NCI-H510A treated with DMSO at 0.1 percent for 48 hours (cell line): Measurements from ENCODE around the gene TRAPPC2L.
"Not testable (repeated sequence)": the region's sequence is repeated elsewhere in the genome, so short reads cannot be mapped to it uniquely, and the experiment has no call there.

Source experiments
- DNase-seq: peaks from one replicate; lab custom pipeline; 2025; lab: John Stamatoyannopoulos, UW

TRAPPC2L gene

DNA sequence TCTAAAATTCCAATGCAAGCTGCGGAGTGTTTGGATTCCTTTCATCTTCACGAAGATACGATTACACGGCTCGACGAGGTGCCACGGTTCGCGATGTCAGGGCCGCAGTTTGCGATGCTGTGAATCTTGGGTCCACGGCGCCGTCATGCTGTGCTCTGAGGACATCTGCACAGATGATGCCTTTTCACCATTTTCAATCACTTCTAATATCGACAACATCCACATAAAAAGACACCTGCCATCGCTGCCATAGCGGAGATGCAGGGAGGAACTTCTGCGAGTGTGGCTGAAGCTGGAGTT, 38.4 kb upstream of the TRAPPC2L start:
- no peak for DNase-seq

DNA sequence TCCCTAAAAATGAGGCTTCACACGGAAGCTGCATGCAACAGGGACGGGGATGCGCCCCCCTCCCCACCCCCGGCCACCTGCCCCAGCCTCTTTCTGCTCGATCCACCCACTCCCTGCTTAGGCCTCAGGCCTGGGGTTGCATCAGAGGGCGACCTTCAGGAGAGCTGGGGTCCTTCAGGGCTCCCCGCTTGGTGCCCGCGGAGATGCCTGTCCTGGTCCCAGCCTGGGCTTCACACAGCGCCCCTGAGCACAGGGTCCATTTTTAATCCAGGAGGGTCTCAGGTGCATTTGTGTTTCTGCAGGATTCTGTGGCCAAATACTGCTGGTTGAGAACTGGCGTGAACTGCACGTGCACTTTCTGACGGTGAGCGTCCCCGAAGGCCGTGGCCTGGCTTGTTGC, 37.8 kb upstream of the TRAPPC2L start:
- DNase-seq = no peak

DNA sequence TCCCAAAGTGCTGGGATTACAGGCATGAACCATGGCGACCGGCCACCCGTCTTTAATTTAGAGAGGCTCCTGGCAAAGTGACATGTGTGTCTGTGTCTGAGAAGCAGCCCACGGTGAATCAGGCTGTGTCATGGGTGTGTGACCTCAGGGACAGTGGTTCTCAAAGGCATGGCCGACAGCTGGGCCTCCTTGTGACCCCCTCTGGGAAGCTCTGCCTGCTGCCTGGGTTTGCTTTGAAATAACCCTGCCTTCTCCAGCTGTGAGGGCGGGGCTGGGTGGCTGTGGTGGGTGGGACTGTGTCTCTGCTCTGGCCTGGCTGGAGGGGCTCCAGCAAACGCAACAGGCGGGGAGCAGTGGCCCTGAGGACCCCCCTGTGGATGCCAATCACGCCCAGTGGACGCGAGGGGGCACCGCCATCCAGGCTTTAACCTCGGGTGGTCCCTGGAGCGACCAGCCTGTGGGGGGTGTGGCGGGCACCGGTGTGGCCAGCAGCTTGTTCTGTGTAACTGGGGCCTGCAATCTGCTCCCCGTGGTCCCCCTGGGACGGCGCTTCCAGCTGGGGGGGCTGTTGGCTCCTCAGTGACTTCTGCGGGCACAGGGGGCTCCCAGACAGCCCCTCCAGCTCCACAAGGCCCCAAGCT, 36.4 kb upstream of the TRAPPC2L start:
- DNase-seq = no peak

DNA sequence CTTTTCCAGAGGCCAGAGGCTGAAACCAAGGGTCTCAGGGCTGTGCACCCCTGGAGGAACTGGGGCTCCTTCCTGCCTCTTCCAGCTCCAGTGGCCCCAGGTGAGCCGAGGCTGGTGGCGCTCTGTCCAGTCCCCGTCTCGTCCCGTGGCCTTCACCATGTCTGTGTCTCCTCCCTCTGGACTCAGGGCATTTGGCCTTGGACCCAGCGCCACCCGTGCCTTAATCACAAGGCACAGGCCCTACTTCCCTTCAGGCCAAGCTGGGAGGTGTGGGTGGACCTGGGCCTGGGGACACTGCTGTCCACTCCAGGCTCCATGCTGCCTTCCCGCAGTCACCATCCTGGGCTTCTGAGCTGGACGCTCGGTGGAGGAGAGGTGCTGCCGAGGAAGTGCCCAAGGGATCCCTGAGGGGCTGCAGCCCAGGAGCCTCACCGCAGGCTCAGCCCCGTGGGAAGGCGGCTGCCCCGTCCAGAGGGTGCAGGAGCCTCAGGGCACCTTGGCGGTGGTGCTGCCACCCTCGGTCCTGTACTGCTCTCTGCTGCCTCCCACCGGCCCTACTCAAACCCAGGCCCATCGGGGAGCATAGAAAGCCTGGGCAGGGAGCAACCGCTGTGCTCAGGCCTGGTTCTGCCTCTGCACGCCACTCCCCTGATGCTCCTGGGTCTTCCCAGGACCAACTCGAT, 35.6 kb upstream of the TRAPPC2L start:
- no peak for DNase-seq

DNA sequence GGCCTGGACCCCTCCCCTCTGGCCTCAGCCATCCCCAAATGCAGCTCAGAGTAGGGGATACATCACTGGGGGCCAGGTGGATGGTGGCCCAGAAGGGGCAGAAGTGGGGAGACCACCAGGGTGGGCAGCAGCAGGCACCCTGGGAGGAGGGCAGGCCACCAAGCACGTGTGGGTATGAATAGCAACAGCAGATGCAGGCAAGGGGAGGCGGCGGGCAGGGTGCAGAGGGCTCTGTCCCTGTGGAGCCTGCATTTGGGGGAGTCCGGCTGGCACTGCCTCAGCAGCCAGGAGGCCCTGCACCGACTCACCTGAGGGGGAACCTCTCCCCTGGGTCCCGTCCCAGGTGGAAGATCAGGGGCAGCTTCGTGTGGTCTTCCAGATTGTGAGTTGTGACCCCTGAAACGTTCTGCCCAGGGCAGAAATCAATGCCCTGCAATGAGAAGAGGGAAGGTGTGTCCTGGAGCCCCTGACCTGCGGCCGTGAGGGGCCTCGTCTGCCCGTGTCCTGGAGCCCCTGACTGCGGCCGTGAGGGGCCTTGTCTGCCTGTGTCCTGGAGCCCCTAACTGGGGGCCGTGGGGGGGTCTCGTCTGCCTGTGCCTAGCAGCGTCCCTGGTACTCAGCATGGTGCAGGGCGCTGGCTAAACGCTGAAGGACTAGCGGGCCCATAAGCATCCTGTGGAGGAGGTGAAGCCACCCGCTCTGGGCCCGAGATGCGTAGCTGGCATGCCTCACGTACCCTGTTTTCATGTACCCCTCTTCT, 34.5 kb upstream of the TRAPPC2L start:
- no peak for DNase-seq

DNA sequence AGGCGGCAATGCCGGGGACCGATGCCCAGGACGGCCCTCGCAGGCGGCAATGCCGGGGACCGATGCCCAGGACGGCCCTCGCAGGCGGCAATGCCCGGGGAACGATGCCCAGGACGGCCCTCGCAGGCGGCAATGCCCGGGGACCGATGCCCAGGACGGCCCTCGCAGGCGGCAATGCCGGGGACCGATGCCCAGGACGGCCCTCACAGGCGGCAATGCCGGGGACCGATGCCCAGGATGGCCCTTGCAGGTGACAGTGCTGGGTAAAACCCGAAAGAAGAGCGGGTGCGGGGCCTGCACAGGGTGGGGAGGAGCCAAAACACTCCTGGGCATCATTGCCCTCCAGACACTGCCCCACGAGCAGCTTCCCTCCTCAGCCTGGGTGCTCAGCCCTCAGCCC, 33.3 kb upstream of the TRAPPC2L start:
- DNase-seq = not testable (repeated sequence)

DNA sequence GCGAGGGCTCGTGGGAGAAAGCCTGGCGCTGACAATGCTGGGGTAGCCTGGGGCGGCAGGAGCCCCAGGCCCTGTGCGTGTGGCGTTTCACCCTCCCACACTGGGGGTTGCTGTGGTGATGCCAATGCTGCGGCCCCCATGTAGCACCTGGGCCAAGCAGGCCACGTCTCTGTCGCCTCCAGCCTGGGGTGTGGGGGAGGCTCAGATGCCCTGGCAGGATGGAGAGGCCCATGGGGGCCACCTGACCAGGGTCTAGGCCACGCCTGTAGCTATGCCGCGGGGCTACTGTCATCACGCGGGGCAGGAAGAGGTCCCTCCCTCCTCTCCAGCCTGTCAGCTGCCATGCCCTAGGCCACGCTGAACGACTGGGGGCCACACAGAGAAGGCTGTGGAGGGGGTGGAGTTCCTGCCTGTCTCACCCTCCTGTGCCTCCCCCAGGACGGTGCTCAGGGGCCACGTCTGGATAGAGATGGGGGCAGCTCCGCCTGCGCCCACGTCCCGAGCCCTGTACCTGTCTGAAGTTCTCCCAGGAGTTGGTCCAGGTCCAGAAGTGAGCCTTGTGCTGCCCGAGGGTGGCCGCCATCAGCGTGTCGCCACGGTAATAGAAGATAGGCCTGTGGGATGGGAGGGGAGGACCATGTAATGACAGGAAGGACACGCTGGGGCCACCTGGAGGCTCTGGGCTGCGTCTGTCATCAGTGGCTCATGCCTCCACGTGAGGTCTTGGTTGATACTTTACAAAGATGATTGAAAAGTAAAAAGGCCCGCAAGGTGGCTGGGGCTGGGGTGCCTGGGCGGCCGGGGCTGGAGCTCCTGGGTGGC, 32.5 kb upstream of the TRAPPC2L start:
- DNase-seq = no peak

DNA sequence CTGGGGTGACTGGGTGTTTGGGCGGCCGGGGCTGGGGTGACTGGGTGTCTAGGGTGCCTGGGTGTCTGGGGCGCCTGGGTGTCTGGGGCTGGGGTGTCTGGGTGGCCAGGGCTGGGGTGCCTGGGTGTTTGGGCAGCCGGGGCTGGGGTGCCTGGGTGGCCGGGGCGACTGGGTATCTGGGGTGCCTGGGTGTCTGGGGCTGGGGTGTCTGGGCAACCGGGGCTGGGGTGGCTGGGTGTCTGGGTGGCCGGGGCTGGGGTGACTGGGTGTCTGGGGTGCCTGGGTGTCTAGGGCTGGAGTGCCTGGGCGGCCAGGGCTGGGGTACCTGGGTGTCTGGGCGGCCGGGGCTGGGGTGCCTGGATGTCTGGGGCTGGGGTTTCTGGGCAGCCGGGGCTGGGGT, 31.8 kb upstream of the TRAPPC2L start:
- DNase-seq = no peak

DNA sequence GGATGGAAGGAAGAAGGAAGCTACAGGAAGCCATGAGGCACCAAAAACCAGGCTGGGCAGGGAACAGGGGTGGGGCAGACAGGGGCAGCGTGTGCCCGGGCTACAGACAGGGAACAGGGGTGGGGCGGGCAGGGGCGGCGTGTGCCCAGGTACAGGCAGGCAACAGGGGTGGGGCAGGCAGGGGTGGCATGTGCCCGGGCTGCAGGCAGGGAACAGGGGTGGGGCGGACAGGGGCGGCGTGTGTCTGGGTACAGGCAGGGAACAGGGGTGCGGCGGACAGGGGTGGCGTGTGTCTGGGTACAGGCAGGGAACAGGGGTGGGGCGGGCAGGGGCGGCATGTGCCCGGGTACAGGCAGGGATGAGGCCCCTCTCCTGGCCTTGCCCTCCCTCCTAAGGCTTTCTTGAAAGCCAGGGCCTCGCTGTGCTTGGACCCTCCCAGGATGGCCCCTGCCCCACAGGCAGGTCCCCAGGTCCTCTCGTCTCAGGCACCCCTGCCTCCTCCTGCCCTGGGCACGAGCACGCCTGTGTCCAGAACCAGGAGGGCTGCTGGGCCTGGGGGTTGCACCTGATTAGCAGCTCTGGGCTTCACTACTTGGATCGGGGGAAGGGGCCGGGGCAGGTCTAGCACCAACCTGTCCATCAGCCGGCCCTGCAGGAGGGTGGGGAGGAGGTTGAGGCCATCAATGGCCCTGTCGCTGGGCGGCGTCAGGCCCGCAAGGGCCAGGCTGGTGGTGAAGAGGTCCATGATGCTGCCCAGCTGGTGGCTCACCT, 30.7 kb upstream of the TRAPPC2L start:
- no peak for DNase-seq

DNA sequence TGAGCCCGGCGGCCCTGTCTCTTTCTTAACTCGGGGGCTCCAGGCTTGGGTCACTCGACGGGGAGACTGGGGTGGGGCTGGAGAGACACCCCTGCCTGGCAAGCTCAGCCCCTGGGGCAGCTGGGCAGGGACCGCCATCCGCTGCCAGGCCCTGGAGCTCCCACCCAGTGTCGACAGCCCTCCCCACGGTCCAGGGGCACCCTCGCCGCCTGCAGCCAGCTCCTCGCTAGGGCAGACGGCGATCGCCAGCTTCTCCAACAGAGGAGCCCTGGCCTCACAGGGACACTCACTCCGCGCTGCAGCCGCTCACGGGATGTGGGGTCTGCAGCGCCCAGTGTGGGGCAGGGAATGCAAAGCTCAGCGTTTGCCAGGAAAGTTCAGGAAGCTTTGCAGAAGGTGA, 29.2 kb upstream of the TRAPPC2L start:
- DNase-seq = no peak

DNA sequence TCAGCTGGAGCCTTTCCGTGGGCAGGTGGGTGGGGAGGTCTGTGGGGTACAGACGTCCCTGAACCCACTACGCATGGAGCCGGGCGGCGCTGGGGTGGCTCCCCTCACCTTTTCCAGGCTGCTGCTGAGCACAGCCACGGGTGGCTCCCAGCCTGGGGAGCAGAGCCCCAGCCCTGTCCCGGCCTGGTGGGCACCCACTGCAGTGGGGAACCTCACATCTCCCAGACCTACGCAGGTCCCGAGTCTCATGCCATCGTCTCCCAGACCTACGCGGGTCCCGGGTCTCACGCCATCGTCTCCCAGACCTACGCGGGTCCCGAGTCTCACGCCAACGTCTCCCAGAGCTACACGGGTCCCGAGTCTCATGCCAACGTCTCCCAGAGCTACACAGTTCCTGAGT, 28.2 kb upstream of the TRAPPC2L start:
- no peak for DNase-seq

DNA sequence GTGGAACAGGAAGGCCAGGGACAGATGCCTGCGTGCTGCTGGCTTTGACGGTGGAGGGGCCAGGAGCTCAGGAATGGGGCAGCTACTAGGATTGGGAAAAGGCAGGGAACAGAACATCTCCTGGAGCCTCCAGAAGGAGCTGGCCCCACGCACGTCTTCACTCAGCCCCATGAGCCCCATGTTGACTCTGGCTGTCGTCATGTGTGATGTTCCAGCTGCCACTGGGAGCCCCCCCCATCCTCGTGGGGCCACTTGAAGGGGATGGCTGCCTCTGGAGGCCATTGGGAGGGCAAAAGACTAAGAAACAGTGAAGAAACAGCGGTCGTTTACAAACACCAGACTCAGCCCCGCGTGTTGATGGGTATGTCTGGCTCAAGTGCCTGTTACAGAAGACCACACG, 26.7 kb upstream of the TRAPPC2L start:
- no peak for DNase-seq

DNA sequence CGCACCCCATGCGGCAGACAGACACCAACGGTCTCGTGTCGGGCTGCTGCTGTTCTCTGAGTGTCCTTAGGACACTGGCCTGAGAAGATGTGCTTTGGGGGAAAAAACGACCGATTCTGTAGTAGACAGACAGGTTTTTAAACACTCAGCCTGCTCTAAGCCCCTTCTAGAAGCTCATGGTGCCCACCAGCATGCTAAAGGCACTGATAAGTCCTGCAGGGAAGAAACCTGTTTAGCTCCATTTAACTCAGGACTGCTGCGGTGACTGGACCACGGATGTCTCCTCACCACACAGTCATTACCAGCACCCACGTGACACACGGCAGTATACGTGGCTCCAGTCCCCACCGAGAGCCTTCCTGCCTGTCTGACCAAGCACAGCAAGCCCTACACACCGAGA, 26.1 kb upstream of the TRAPPC2L start:
- DNase-seq = no peak

DNA sequence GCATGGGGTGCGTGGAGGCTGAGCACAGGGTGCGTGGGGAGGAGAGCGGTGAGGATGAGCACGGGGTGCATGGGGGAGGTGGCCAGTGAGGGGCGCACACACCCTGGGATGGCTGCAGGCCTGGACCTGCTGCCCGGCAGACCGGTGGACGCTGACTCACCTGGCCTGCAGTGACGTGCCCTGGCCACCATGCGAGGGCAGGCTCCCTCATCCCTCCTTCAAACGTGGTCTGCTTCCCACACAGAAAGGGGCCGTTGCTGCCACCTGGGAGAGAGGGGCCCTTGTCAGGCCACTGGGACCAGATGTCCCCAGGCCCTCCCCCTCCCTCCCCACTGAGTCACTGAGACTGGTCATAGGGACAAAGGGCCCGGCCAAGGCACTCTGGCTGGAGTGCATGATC, 25.1 kb upstream of the TRAPPC2L start:
- DNase-seq = no peak

DNA sequence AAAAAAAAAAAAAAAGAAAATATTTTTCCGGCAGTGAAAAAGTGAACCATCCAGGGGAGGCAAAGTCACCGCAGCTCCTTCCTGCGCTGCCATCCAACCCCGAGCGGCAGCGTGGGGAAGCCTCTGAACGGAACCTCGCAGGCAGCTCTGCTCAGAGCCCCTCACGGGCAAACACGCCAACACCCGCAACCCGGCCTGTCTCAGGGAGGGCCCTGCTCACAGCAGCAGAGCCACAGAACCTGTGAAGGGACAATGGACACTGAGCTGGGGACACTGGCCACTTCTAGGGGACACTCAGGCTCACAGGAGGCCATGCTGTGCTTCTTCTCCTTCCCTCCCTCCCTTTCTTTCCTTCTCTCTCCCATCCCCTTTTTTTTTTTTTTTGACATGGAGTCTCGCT, 23.8 kb upstream of the TRAPPC2L start:
- no peak for DNase-seq

DNA sequence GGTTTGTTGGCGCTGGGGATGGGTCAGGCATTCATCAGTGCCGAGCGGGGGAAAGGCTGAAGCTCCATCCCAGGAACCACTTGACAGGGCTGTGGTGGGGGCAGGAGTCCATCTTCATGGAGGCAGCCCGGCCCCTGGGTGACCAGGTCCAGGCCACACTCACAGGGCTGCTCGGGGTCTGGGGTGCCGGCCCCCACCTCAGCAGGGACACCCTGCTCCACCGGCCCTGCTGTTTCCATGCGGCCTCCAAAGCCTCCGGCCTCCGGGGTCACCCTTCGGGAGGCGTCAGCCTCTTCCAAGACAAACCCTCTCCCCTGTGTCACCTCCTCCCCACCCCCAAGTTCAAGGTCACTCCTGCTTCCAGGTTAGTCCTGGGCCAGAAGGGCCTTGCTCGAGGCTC, 22.3 kb upstream of the TRAPPC2L start:
- no peak for DNase-seq

DNA sequence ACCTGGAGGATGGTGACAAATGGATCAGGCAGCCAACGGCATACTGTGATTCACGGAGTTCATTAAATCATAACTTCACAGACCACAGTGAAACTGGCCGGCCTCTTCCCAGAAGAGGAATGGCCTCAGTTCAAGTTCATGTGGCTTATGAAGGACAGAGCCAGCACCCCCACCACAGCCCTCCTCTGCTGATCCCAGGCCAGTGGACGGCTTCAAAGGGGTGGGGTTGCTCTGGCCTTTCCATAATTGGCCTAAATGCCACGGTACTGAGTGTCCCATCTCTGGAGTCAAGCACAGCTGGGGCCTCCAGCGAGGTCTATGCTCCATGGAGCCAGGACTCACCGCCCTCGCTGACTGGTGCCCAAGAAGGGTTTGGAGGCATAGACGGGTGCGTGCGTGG, 21.5 kb upstream of the TRAPPC2L start:
- no peak for DNase-seq

DNA sequence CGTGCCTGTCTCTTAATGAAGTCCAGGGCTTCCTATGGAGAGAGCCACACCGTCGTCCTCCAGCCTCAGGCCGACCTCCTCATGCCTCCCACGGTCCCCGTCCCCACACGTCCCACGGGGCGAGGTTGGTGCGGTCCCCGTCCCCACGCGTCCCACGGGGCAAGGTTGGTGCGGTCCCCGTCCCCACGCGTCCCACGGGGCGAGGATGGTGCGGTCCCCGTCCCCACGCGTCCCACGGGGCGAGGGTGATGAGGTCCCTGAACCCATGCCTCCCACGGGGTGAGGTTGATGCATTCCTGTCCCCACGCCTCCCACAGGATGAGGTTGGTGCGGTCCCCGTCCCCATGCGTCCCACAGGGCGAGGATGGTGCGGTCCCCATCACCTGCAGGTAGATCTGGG, 21.1 kb upstream of the TRAPPC2L start:
- no peak for DNase-seq

DNA sequence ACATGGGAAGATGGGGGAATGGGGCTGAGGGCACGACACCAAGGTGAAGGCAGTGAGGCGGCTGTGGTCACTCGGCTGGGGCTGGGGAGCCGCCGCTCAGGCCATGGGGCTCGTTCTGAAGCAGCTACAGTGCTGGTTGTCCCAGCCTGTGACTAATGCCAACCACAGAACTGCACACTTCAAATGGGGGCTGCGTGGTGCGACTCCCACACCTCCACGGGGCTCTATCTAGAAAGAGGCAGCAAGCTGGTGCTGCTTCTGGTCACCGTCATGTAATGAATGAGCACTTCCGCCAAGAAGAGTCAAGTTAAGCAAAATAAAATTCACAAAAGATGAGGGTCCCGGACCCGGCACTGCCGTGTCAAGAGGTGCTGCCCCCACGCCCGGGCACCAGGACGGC, 20.1 kb upstream of the TRAPPC2L start:
- DNase-seq = no peak

DNA sequence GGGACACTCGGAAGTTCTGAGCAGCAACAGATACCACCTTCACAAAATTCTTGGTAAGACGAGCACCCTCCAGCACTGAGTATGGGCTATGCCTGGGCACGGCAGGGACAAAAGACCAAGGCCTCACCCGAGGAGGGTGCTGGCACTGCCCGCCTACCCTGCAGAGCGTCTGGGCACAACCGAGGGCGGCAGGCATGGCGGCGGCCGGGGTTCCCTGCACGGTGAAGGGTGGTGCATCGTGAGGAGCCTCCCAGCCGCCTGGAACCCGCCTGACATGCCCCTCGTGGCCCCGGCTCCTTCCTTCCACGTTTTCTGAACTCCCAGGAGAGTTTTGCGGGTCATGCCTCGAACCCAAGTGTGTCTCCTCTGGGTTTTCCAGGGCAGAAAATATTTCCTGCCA, 19.1 kb upstream of the TRAPPC2L start:
- no peak for DNase-seq

DNA sequence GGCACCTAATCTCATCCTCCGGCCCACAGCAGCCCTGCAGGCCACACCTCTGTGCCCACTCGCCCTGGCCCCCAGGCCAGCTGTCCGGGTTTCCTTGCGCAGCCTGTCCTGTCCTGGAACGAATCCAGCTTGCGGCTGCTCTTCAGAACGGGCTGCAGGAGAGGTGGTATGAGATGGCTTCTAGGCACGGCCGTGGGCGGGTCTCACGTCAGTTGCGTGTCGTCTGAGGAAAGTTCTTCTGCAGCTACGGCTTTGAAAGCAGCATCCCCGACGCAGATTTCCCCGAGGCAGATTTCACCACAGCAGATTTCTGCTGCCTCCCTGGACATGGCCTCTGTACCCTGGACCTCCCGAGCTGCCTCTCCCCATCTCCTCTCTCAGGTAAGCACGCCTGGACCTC, 18.4 kb upstream of the TRAPPC2L start:
- DNase-seq = no peak

DNA sequence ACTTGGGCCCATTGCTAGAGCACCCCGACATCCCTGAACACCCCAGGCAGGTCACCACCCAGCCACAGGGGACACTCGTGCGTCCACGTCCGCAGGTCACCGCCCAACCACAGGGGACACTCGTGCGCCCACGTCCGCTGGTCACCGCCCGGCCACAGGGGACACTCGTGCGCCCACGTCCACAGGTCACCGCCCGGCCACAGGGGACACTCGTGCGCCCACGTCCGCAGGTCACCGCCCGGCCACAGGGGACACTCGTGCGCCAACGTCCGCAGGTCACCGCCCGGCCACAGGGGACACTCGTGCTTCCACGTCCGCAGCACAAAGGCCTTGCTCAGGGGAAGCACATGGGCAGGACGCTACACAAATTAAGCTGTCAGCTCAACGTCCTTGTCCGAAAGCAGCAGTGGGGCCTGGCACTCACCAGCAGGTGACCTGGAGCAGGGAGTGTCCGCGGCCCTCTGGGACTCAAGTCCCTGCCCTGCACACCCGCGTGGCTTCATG, 17.8 kb upstream of the TRAPPC2L start:
- DNase-seq = no peak
